ENCODE measurements around the gene ELL.
"Not testable (repeated sequence)": the region's sequence is repeated elsewhere in the genome, so short reads cannot be mapped to it uniquely, and the experiment has no call there.

The ELL gene

DNA sequence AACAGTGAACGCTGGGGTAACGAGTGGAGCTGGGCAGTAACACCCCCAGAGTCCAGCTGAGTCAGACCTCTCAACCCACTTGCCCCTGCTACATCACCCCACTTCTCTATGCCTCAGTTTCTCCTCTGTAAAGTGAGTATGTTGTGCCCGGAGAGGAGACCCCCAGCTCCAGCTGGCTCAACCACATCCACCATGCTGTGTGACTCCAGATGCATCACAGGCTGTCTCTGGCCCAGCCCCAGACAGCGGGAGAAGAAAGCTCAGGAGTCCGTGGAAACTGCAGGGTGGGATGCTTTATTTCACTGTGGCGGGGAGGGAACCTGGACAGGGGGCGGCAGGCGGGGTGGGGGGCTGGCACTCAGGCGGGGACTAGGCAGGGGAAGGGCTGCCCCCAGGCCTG is 9.6 kb upstream of the ELL start:
- DNase-seq (ENCODE audit: low spot score) = no peak

DNA sequence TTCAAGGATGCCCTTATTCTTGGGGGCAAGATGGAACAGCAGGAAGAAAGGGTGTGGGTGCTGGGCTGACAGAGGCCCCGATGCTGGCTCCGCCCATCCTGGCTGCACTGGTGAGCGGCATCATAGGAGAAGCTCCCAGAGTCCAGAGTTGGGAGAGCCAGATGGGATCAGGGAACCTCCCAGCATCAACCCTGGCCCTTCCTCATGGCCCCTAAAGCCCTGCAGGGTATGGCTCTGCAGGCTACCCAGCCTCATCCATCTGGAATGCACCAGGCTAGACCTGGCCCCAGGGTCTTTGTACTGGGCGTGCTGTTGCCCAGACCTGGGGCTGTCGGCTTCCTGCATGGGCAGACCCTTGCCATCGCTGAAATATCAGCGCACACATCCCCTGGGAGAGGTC is 7.9 kb upstream of the ELL start:
- no peak for DNase-seq (ENCODE audit: low spot score)

DNA sequence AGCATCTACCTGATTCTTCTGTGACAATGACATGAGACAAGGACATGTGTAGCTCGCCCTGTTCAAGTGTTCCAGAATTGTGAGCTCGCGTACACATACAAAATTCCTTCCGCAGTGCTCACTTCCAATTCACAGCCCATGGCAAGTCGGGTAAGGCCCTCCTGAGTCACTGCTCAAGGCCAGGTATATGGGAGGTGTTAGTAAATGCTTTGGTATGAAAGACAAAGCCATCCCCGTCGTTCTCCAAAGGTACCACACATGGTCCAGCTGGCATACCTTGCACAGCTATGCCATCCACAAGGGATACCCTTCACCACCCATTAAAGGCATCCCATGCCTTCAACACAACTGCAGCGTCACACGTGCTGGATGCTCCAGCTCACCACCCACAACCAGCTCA is 4.4 kb upstream of the ELL start:
- no peak for DNase-seq (ENCODE audit: low spot score)

DNA sequence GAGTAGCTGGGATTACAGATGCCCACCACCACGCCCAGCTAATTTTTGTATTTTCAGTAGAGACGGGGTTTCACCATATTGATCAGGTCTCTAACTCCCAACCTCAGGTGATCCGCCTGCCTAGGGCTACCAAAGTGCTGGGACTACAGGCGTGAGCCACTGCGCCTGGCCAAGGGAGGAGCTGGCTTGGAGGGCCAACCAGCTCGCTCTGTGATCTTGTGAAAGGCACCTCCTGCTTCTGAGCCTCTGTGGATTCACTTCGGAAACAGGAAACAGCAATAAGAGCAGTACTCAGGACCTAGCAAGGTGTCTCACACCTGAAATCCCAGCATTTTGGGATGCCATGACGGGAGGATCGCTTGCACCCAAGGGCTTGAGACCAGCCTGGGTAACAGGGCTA is 2.0 kb upstream of the ELL start:
- DNase-seq (ENCODE audit: low spot score) = no peak

DNA sequence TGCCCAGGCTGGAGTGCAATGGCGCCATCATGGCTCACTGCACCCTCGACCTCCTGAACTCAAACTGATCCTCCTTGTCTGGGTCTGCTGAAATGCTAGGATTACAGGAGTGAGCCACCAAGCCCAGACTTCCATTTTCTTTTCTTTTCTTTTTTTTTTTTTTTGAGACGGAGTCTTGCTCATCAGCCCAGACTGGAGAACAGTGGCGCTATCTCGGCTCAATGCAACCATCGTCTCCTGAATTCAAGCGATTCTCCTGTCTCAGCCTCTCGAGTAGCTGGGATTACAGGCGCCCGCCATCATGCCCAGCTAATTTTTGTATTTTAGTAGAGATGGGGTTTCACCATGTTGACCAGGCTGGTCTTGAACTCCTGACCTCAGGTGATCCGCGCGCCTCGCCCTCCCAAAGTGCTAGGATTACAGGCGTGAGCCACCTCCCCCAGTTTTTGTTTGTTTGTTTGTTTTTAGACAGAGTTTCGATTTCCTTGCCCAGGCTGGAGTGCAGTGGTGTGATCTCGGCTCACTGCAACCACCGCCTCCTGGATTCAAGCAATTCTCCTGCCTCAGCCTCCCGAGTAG is 1.1 kb upstream of the ELL start:
- not testable (repeated sequence) for DNase-seq (ENCODE audit: low spot score)

DNA sequence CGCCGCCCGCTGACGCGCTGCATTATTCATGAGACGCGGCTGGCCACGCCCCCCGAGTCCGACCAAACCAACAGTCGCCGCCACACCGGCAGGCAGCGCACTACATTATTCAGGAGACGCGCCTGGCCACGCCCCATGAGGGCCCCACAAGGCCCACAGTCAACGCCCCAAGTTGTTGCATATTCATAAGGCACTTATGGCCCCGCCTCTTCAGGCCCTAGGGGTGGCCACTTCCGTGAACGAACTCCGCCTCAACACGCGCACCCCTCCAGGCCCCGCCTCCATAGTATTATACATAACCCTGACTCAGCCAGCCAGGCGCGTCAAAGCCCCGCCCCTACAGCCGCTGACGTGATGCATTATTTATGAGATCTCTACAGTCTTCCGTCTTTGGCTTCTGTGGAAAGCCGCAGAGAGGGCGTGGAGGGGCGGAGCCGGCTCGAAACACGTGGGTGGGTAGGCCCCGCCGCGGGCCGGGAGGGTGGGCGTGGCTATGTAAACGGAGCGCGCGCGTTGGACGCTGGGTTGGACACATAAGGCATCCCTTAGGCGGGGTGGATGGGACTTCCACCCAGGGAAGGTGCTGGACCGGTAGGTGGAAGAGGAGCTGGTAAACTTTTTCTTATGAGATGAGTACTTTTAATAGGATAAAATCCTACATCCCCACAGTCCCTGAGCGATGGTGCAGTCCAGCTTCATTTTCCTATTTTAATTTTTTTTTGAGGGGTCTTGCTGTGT is 423 bp upstream of the ELL start:
- peak; percentile 100 for DNase-seq (ENCODE audit: low spot score)

DNA sequence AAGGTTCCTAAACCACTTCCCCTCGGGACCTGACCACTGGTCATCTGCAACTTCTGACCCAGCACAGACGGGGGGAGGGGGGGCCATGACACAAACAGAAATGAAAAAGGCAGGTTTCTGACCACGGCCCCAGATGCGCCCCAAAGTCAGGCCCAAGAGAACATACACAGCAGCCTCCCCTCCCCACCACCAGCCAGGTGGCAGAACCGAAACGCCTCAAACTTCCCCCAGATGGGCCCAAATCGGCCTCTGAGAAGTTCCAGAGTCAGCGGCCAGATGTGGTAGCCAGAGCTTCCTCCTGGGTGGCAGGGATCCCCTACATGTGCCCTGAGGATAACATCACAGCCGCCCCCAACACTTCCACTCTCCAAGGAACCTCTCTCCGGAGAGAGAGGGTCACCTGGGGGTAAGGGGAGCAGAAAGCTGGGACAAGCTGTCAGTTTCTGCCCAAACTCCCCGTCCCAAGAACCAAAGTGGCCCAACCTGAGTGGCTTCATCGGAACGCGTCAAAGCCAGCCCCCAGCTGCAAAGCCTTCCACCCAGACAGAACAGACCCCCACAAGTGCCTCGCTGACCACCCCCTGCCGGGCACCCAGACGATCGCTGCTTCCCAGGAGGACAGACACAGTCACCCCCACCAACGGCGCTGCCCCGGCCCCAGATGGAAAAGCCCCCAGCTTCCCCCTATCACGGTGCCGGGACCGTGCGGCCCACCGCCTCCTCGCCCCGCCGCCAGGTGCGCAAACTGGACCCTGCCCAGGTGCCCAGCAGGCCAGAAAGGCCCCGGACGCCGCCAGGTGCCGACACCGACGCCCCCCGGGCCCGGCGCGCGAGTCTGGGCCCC is 800 bp downstream of the ELL start:
- DNase-seq (ENCODE audit: low spot score) = no peak

DNA sequence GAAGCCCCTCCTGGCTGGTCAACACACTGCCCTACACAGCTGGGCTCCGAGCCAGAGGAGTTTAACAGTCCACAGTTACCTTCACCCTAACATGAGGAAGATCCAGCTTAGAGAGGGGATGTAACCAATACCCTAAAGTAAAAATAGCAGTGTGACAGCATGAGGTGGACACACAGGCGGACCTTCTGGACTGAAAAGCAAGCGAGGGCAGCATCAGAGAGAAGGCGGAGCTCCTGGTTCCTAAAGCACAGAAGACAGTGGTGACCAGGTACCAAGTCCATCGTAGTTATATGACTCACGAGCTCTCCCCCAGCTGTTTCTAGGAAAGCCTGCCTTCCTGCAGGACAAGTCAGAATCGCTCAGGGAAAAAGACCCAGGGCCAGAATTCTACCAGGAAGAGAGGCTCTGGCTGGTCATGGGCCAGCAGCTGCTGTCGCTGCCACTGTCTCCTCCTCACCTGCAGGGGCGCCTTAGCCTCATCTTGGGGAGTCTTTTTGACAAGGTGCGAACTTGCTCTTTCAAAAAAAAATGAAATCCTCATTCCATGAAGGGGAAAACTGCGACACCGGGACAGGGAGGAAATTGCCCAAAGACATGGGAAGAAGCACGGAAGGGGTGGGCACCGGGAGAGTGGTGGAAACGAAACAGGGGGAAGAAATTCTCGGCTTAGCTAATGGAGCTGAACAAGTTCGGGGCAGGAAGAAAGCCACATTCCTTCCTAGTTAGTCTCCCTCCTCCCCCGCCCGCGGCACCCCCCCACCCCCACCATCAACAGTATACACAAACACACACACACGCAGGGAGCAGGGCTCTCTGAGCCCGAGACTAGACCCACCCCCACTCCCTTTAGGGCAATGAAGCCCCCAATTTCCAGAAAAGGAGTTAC is 1.7 kb downstream of the ELL start:
- DNase-seq (ENCODE audit: low spot score) = peak; percentile 67

DNA sequence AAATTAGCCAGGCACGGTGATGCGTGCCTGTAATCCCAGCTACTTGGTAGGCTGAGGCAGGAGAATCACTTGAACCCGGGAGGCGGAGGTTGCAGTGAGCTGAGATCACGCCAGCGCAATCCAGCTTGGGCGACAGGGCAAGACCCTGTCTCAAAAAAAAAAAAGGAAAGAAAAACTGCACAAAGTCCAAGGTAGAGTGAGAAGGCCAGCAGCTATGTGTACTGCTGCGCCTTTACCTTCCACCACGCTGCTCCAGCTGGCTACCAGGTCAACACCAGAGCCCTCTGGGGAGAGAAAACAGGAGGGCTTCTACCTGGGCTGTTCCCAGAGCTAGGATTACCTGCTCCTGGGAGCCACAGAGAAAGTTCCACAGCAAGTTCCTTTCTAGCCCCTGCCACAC is 3.2 kb downstream of the ELL start:
- no peak for DNase-seq (ENCODE audit: low spot score)

DNA sequence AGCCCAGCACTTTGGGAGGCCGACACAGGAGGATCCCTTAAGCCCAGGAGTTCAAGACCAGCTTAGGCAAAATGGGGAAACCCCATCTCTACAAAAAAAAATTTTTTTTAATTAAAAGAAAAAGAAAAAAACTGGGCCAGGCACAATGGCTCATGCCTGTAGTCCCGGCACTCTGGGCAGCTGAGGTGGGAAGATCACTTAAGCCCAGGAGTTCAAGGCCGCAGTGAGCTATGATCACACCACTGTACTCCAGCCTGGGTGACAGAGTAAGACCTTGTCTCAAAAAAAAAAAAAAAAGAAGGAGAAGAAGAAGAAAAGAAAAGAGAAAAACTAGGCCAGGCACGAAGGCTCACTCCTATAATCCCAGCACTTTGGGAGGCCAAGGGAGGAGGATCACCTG is 4.3 kb downstream of the ELL start:
- no peak for DNase-seq (ENCODE audit: low spot score)

DNA sequence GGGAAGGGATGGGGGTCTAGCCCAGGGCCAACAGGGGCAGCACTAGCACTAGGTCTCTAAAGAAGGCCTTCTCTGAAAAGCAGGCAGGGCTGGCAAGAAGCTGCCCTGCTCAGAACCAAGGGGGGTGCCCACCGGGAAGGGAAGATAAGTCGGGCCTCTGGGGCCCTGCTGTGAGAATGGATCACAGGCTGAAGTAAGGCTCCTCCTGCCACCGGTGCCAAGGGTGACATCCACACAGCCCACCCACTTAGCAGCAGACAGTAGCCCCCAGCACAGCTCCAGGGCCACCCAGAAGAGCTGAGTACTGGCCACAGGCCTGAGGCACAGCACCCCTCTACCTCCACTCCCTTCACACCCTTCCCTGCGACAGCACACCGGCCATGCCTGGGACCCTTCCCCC is 5.9 kb downstream of the ELL start:
- no peak for DNase-seq (ENCODE audit: low spot score)

DNA sequence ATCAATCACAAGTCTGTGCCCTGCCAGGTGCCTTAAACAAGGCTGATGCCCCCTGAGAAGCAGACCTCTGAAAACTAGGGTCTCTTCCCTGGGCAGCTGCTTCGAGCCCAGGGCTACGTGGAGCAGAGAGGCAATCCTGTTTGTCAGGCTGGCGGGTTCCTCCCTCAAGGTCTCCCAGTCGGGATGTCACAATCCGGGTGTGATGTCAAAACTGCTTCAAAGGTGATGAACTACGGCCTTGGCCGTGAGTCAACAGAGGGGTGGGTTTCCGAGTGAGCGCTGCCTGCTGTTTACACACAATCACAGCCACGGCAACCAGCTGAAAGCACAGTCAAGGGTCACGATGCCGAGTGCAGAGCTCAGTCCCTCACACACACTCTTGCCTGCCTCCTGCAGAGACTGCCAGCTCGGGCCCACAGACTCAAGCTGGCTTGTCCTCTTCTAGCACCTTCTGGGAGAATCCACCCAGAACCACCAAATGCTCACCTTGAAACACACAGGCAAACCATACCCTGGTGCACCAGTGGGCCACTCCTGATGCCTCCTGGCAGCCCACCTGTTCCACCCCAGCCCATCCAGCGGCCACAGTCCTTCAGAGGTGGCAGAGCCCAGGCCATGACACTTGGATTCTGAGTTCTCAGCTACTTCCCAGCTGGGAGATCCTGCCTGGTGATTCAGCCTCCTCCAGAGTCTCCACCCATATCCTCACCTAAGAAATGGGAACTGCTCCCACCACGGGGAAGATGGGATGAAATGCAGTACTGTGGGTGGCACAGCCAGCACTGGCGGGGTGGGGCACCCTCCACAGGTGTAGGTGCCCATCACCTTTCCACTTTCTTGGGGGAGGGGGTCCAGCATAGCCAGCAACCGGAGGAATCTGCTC is 6.8 kb downstream of the ELL start:
- peak; percentile 65 for DNase-seq (ENCODE audit: low spot score)

DNA sequence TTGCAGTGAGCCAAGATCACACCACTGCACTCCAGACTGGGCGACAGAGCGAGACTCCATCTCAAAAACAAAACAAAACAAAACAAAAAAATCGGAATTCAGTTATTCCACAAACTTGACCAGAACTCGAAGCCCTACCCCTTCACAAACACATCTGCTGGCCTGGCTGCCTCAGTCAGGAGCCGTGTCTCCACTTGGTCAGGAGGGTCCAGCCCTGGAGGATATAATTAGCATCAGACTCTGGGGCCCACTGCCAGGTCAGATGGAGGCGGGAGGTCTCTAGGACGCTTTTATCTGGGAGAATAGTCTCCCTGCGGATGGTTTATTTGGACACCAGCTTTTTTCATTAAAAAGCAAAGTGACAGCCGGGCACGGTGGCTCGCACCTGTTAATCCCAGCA is 8.0 kb downstream of the ELL start:
- DNase-seq (ENCODE audit: low spot score) = no peak

DNA sequence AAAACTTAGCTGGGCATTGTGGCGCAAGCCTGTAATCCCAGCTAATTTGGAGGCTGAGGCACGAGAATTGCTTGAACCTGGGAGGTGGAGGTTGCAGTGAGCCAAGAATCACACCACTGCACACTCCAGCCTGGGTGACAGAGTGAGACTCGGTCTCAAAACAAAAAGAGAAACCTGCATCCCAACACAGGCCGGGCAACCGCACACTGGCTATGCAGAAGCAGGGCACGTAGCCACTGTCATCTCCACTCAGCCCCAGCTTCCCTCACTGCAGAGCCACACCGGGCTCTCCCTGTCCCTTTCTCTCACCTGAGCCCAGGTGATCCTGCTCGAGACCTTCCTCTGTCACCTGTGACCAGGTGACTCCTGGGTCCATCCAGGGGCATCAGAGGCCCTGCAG is 11.7 kb downstream of the ELL start:
- DNase-seq (ENCODE audit: low spot score) = no peak

DNA sequence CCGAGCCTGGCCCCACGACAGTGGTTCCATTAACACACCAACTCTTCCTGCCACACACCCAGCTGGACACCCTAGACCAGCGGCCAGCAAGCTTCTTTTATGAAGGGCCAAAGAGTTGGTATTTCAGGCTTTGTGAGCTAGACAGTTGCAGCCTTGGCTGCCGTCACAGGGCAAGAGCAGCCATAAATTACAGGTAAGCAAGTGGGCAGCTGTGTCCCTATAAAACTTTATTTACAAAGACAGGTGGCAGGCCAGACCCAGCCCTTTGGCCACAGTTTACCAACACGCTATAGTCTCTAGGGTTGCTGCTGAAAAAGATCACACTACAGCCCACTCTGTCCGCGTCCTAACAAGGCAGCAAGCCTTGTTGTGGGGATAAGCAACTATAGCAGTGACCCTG is 13.3 kb downstream of the ELL start:
- DNase-seq (ENCODE audit: low spot score) = no peak

DNA sequence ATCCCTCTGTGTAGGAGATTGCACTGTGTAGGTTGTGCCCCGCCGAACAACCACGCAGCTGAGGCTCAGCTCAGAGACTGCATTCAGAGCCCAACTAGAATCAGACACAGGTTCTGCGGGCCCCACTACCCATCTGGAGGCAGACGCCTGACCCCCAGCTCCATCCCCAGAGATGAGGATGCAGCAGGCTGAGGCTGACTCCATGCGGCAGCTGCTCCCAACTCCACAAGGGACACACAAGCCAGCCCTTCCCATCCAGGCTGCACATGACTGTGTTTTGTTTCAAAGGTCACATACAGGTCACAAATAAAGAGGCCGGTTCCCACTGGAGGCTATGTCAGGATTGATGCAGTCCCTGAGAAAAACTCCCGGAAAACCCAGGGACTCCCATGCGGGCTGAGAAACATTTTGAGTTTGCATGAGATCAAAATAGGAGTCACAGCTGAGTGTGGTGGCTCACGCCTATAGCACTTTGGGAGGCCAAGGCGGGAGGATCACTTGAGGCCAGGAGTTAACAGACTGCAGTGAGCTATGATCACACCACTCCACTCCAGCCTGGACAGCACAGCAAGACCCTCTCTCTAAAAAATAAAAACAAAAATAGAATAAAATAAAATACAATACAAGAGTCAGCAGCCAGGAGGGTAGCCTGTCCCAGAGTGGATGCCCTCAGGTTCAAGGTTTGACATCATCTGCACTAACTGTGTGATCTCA is 14.0 kb downstream of the ELL start:
- DNase-seq (ENCODE audit: low spot score) = no peak

DNA sequence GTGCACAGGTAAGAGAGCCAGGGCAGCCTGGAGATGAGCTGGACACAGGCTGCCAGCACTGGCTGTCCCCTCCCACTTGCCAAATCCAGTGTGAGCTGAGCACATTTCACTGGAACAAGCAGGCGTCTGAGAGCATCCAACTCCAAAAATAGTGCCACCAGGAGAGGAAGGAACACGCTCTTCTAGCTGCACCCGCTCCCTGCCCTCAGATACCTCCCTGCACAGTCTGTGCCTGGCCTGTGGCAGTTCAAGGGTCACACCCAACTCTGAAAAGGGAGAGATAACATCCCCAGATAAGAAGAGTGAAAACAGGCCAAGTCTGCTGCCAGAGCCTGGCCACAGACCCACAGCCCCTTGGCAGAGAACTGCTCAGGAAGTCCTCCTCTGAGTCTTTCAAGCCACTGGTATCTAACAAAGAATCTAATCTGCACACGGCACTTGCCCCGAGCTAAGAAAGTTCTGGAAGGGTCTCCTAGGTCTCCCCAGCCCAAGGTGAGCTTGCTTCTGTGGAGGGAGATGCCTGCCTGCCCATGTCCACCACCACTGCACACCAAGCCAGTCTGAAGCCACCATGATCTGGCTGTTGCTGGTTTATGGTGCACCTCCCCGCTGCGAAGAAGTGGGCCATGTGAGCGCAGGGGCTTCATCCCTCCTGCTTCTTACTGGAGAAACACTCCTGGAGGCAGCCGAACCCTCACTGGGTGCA is 14.7 kb downstream of the ELL start:
- peak; percentile 49 for DNase-seq (ENCODE audit: low spot score)

DNA sequence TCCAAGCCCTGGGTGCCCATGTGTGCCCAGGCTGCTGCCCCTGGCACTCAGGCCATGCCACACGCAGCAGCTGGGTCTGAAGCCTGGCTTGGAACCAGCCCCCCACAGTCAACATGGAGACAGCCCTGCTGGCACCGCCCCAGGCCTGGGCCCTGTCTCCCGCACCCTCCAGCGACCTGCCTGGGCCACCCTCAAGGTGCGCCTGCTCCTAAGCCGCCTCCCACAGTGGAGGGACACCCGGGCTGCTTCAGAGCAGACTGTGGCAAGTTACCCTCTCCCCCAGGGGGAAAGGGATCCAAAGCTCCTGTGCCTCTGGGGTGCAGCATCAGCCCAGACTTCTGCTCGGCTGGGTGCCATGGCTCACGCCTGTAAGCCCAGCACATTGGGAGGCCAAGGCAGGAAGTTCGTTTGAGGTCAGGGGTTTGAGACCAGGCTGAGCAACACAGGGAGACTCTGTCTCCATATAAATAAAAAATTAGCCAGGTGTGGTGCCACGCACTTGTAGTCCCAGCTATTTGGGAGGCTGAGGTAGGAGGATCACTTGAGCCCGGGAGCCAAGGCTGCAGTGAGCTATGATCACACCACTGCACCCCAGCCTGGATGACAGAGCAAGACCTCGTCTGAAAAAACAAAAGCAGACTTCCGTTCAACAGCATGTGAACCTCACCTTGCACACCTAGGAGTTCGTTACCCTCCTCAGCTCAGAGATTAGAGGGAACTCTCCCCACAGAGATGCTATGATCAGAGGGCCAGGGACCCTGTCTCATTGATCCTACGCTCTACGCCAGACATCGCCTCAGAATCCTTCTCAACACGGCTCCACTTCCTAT is 15.6 kb downstream of the ELL start:
- peak; percentile 39 for DNase-seq (ENCODE audit: low spot score)

Measured in CD4-positive, alpha-beta T cell treated with Interleukin-2 at 100 ng/mL for 4 hours (primary cell).